Measurements from ENCODE around the gene IFRD1. TPM values are rescaled to one million over a fixed set of nuclear protein-coding genes. Genes with fewer than 3 reads are reported as not detected.

Gene IFRD1
- total and polyA plus RNA-seq, 2 experiments from 2014 or later: 69.9 to 114 TPM

Small RNAs within 50 kb of the gene (small RNA-seq; reads per million reads assigned to genes)
- gene AC079741.1: not detected

Other genes starting within 250 kb of the IFRD1 start
- gene DOCK4, start 244.1 kb upstream of the IFRD1 start, total RNA-seq: 22.8 and 22.9 TPM in 2 replicates
- gene DOCK4, start 244.1 kb upstream of the IFRD1 start, polyA plus RNA-seq: 4.4 and 6.0 TPM in 2 replicates
- gene ZNF277, start 243.8 kb upstream of the IFRD1 start, total RNA-seq: 34.6 and 45.8 TPM in 2 replicates
- gene ZNF277, start 243.8 kb upstream of the IFRD1 start, polyA plus RNA-seq: 10.0 and 13.4 TPM in 2 replicates
- 1.3 and 1.9 TPM in 2 replicates for gene LSMEM1, start 30.5 kb downstream of the IFRD1 start, total RNA-seq
- 1.1 and 1.4 TPM in 2 replicates for gene LSMEM1, start 30.5 kb downstream of the IFRD1 start, polyA plus RNA-seq

Data from hepatocyte (in vitro differentiated cells).